Caki2 (cell line): ENCODE results near the gene TEX51. TPM values are rescaled to one million over a fixed set of nuclear protein-coding genes. Genes with fewer than 3 reads are reported as not detected.

Source experiments
- DNase-seq: peaks from one replicate; pipeline ENCODE4 v3.0.0-alpha.2; 2015; ENCODE audit warnings: low read depth
- in situ Hi-C: cut with HindIII; loops from 2 replicates; pipeline ENCODE4 v1.10.0; 2016; ENCODE audit warnings: low sequenced_read_pairs, low pct_unique_long_range_greater_than_20kb, mixed read lengths
- total RNA-seq: library from RNA; depleted of rRNA; stranded (reverse); fragments of >200 nt; shearing (Covaris generic); gene quantifications from 2 replicates; pipeline ENCODE4 v1.2.3, GENCODE V29; 2014; ENCODE audit warnings: low replicate concordance; rRNA removed

Gene TEX51
- total RNA-seq, 1 experiment from 2014 or later, result not detected

DNA sequence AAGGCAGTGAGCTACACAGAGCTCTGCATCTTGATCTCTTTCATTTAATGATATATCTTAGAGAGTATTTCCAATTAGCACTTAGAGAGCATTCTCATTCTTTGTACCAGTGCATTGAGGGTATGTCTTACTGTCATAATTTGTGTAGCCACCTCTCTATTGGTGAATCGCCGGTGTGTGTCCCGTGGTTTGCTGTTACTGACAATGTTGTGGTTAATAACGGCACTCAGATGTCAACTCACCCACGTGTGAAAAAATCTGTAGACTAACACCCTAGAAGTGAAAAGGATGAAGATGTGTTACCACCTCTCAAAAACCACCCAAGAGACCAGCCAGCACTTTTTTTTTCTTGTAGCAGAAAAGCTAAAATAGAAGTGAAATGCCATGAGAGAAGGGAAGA, 37.1 kb downstream of the TEX51 start:
- DNase-seq, result no peak
- in situ Hi-C loops, result no loop called here

DNA sequence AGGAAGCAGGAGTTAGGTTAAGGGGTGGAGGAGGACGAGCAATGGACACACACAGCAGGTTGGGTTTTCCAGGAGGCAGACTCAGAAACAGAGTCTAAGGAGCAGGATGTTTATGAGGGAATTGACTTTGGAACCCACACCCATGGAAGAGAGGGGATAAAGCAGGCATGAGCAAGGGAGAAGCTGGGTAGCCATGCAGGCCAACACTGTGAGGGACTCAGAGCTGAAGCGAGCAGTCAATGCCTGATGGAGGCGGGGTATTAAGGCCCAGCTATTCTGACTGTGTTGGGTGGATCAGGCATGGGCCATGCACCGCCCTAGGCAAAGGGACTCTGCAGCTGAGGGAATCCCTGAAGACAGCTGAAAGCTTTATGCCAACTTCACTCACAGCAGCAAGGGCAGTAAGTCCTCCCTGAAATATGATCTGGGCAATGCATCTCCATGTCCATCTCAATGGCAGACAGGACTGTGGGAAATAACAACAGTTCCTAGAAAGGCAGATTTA, 37.6 kb downstream of the TEX51 start:
- in situ Hi-C loops, result no loop called here
- no peak for DNase-seq

DNA sequence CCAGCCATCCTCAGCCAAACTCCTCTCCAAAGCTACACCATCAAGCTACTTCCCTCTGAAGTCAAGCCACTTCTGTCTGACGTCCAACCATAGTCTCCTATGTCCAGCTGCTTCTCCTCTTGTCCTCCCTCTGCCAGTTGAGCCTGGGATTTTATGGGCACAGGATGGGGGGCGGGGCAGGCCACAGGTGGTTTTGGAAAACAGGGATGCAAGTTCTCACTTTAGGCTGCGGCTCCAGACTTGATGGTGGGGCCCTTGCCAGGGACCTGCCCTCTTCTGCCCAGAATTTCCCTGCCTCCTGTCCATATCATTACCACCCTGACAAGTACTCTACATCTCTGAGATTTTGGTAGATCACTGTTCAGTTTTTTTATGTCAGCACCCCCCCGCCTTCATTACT, 41.6 kb downstream of the TEX51 start:
- no peak for DNase-seq
- in situ Hi-C loops, result no loop called here

DNA sequence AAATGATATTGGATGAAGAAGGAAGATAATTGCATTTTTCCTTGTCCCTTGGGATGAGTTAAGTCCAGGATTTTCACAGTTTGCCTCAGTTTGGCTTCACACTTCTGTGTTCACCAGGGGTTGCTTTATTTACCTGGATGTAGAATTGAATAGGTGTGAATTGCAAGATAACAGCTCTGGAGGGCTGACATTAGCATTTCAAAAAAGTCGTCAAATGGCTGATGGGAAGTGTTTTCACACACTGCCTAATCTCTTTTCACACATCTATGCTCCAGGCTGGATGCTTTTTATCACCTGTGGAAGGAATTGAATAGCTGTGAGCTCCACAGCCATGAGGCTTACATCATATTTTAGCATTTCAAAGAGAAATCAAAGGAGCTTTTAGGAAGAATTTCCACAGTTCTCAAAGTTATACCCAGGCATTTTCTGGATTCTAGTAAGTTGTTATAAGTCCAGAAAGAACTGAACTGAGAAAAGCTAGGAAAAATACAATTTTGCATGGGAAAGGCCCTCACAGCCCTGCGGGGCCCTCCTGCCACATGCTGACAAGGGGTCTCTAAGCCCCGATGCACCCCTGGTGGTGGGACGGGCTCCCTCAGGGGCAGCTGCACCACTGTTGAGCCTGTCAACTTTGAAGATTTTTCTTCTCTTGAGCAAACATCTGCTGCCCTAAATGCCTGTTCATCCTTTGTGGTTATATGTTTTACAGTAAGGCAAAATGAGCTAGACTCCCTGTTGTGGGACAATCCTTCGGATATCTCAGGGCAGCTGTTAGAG, 43.9 kb downstream of the TEX51 start:
- in situ Hi-C loops, result no loop called here
- no peak for DNase-seq

DNA sequence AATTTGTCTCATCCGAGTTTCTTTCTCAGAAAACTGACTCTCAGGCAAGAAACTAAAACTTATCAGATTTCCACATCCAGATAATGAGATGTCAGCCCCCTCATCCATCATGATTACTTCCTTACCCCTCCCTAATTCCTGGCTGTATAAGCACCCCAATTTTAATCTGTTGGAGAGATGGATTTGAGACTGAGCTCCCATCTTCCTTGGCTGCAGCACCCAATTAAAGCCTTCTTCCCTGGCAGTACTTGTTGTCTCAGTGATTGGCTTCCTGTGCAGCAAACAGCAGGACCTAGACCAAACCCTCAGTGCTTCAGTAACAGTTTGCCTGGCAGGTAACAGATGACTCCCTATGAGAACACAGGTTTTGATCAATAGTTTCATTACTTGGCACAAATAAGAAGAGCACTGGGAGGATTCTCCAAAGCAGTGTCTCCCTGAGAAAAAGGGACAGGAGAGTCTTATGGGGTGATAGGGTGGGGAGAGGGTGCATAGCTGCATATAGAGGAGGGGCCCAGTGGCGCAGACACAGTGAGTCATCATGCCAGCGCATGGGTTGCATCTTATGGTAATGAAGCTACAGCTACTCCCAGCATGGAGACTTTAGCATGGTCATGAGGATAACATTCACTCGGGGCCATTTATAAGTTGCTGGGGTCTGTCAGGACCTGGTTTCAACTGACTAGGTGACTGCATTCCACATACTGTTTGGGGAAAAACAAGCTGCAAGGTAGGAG, 45.1 kb downstream of the TEX51 start:
- in situ Hi-C loops, result no loop called here
- no peak for DNase-seq

DNA sequence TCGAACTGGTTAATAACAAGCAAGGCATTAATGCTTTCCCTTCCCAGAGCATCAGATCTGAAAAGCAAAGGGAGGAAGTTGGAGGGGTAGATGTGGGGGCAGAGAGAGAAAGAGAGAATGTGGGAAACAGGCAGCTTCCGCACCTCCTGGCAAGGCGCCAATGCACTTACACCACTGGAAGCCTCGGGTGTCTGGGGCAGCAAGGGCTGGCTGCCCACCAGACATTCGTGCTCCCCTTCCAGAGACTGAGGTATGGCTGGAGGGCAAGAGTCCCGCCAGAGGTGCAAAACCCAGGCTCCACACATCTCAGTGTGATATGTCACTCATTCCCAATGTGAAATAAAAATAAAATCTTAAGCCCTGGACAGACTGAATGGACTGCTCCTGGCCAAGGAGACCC, 46.4 kb downstream of the TEX51 start:
- in situ Hi-C loops, result no loop called here
- DNase-seq, result no peak

DNA sequence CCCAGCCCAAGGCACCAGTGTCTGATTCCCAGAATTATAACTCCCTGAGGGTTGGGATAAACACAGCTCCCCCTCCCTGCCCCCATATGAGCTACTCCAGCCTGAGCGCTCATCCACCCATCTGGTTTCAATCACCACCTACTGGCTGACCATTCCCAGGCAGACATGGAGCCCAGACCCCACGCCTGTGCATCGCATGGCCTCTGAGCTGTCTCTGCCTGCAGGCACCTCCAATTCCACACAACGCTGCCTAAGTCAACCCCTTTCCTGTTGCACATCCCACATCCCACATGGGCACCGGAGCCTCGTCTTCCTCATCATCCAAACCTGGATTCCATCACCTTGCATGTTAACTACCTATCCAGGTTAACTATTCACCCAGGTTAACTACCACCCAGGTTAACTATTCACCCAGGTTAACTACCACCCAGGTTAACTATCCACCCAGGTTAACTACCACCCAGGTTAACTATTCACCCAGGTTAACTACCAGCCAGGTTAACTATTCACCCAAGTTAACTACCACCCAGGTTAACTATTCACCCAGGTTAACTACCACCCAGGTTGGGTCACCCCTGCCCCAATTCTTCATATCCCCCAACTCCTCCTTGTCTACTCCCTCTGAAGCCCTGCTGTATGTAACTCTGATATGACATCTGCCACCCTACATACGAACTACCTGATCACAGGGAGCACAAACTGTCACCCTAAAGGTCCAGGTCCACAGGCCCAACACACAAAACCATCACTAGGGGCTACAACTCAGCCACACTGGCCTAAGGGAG, 47.8 kb downstream of the TEX51 start:
- in situ Hi-C loops, result no loop called here
- DNase-seq, result peak; percentile 54

DNA sequence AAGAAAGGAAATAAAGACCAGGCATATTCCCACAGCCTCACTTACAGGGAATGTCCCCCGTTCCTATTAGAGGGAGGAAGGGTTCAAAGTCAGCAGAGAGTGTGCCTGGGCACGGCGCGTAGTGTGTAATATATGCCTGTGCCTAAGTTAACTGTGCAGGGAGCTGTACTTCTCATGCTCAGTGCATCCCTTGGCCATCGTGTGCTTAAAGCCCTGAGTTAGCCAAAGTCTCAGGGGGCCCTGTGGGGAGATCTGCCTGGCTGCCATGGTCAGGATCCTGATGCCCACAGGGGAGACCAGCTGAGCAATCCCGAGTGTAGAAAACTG, 48.4 kb downstream of the TEX51 start:
- in situ Hi-C loops, result no loop called here
- DNase-seq, result no peak

DNA sequence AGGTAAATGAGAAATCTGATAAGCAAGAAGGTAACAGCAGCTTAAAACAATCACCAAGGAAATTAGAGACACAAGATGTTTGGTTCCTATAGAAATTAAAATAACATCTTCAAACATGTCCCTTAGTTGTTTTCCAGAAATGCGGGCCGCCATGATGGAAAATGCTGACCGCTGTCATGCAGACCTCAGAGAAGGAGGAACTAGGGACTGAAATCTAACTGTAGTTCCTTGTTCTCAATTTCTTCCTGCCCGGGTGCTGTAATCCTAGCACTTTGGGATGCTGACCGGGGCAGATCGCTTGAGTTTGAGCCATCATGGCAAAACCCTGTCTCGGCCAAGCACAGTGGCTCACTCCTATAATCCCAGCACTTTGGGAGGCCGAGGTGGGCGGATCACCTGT, 51.1 kb downstream of the TEX51 start:
- in situ Hi-C loops, result no loop called here
- DNase-seq, result no peak

DNA sequence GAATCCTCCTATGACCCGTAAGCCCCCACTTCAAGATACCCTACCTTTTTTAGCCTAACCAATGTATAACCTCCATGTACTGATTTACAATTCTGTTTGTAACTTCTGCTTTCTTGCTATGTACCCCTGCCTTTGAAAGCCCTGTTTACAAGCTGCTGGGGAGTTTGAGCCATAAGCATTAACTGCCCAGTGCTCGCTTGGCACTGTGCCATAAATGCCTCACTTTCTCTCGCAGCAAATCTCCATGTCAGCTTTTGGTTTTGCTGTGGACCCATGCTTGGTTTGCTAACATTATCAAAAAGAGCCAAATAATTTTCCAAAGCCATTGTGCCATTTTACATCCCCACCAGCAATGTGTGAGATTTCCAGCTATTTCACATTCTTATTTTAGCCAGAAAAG, 51.8 kb downstream of the TEX51 start:
- DNase-seq, result no peak
- in situ Hi-C loops, result no loop called here

Other genes with a start within 250 kb of the TEX51 start
- gene GYPC, start 242.7 kb upstream of the TEX51 start, total RNA-seq, result 47.2 and 67.3 TPM in 2 replicates
- gene BIN1, start 208.3 kb downstream of the TEX51 start, total RNA-seq, result 89.3 and 101 TPM in 2 replicates